Measurements from ENCODE around the gene TMEM63C.

GRCh38 chr14:77222546-77223225 lies 41.1 kb downstream of the TMEM63C start:
- TF ChIP-seq CTCF (conservative IDR thresholded peaks at IDR 0.05; ENCODE audit: low read length) (no peak), EZH2phosphoT487 (IDR thresholded peaks at IDR 0.05; ENCODE audit: borderline replicate concordance, low read depth, low read length) (no peak)

Data from OCI-LY7 (cell line).